ENCODE measurements around the gene ITGB1. TPM values are rescaled to one million over a fixed set of nuclear protein-coding genes. Genes with fewer than 3 reads are reported as not detected.

ITGB1 gene
- total RNA-seq, 2 experiments from 2014 or later = 82.4 to 82.9 TPM

DNA sequence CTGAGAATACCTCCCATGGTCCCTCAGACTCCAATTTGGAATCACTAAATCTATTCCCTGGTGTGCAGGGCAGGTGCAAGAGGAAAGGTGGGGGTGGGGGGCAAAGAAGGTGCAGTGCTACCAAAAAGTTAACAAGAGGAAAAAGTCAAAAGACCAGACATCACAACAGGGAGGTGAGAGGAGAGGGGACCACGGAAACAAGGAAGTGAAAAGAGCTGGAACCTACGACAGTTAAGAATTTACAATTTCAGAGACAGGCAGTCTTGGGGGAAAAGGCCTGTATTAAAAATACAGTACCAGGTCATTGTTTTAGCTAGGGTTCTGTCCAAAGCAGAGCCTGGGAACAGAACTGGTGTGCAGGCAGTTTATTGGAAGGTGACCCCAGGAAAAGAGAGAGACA, 14.6 kb downstream of the ITGB1 start:
- no peaks in the 10 kb centered on the region for H3K27me3 ChIP-seq (ENCODE audit: control insufficient read depth in 1 of 2, insufficient read depth in 2 of 2, low read length in 2 of 2)
- peaks cover 45% of the 10 kb centered on the region for H3K4me1 ChIP-seq (ENCODE audit: insufficient read depth, low read length)
- H3K36me3 ChIP-seq (ENCODE audit: insufficient read depth, low read length) = peaks cover 14% of the 10 kb centered on the region
- Mint-ChIP-seq H3K27me3 (no peaks in the 10 kb centered on the region), H3K4me3 (peak overlapping the region; percentile 9), H3K4me1 (ENCODE audit: low read depth) (peaks cover 77% of the 10 kb centered on the region), H3K36me3 (ENCODE audit: low read depth) (peaks cover 14% of the 10 kb centered on the region), H3K27ac (peak overlapping the region; percentile 43), H3K9me3 (no peaks in the 10 kb centered on the region)
- ChIA-PET POLR2A (interaction anchor here (1.0 kb wide), 1 partner anchor 196 kb away, joined by 3 read pairs; no protein-coding TSS in a partner anchor), CTCF (no interaction called here)
- ATAC-seq (ENCODE audit: poor library complexity) (no peak), DNase-seq (no peak)
- TF ChIP-seq, protein P1, sequence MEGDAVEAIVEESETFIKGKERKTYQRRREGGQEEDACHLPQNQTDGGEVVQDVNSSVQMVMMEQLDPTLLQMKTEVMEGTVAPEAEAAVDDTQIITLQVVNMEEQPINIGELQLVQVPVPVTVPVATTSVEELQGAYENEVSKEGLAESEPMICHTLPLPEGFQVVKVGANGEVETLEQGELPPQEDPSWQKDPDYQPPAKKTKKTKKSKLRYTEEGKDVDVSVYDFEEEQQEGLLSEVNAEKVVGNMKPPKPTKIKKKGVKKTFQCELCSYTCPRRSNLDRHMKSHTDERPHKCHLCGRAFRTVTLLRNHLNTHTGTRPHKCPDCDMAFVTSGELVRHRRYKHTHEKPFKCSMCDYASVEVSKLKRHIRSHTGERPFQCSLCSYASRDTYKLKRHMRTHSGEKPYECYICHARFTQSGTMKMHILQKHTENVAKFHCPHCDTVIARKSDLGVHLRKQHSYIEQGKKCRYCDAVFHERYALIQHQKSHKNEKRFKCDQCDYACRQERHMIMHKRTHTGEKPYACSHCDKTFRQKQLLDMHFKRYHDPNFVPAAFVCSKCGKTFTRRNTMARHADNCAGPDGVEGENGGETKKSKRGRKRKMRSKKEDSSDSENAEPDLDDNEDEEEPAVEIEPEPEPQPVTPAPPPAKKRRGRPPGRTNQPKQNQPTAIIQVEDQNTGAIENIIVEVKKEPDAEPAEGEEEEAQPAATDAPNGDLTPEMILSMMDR (IDR thresholded peaks at IDR 0.05) = no peak
- peak overlapping the region in 1 of 2 donors; percentile 26 for H3K27ac ChIP-seq (ENCODE audit: low read depth in 1 of 2, low read length in 2 of 2)
- intact Hi-C loops (cut with DNase I, micrococcal nuclease) = no loop called here
- H3K4me3 ChIP-seq (ENCODE audit: low read length) = no peak overlapping the region
- H3K9me3 ChIP-seq (ENCODE audit: control insufficient read depth in 1 of 2, insufficient read depth in 1 of 2, low read length in 2 of 2) = no peaks in the 10 kb centered on the region

DNA sequence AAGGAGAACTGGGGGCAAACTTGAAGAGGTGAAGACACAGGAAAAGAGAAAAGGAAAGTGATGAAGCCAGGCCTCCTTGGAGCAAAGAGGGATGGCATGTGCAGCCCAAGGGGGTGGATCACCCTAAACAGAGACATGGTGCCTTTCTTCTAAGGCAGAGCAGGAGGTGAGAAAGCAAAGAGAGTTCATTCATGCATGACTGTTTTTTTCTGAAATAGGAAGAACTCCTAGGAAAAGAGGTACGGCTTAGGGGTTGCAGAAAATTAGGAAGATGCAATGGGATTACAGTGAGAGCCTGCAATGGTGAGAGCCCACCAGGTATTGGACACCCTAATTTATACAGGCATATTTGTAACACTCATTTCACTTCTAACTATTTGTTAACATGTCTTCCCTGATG, 15.9 kb downstream of the ITGB1 start:
- DNase-seq (no peak), ATAC-seq (ENCODE audit: poor library complexity) (no peak)
- CTCF ChIA-PET = interaction anchor here (1.0 kb wide), 1 partner anchor 12 kb away, joined by 3 read pairs; no protein-coding TSS in a partner anchor
- TF ChIP-seq, protein P1 (IDR thresholded peaks at IDR 0.05) = no peak
- POLR2A ChIA-PET = interaction anchor here (1.0 kb wide), 1 partner anchor 15 kb away, joined by 6 read pairs; no protein-coding TSS in a partner anchor
- no peak overlapping the region for H3K27ac ChIP-seq (ENCODE audit: low read depth in 1 of 2, low read length in 2 of 2)
- no peaks in the 10 kb centered on the region for H3K27me3 ChIP-seq (ENCODE audit: control insufficient read depth in 1 of 2, insufficient read depth in 2 of 2, low read length in 2 of 2)
- H3K4me1 Mint-ChIP-seq (ENCODE audit: low read depth) = peaks cover 73% of the 10 kb centered on the region
- peak overlapping the region; percentile 4 for H3K27ac Mint-ChIP-seq
- peaks cover 14% of the 10 kb centered on the region for H3K36me3 ChIP-seq (ENCODE audit: insufficient read depth, low read length)
- H3K27me3 Mint-ChIP-seq = no peaks in the 10 kb centered on the region
- H3K4me1 ChIP-seq (ENCODE audit: insufficient read depth, low read length) = peaks cover 50% of the 10 kb centered on the region
- H3K9me3 ChIP-seq (ENCODE audit: control insufficient read depth in 1 of 2, insufficient read depth in 1 of 2, low read length in 2 of 2) = no peaks in the 10 kb centered on the region
- H3K4me3 Mint-ChIP-seq = no peak overlapping the region
- H3K9me3 Mint-ChIP-seq = no peaks in the 10 kb centered on the region
- peaks cover 22% of the 10 kb centered on the region for H3K36me3 Mint-ChIP-seq (ENCODE audit: low read depth)
- H3K4me3 ChIP-seq (ENCODE audit: low read length) = no peak overlapping the region
- intact Hi-C loops (cut with DNase I, micrococcal nuclease) = no loop called here

DNA sequence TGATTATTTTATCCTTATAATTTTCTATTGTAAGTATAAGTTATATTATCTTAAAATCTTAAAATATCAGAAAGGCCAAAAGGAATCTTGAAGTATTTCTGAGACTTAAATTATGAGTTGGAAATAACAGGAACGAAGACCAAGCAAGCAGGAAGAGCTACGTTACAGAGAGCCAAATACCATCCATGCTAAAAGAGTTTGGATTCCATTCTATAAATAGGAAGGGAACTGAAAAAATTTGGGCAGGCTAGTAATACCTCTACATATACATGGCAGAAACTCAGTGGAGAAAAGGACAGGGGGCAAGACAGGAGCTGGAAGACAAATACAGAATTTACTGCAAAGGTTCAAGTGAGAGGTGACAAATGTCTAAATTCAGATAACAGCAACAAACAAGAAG, 16.7 kb downstream of the ITGB1 start:
- no peaks in the 10 kb centered on the region for H3K9me3 ChIP-seq (ENCODE audit: control insufficient read depth in 1 of 2, insufficient read depth in 1 of 2, low read length in 2 of 2)
- intact Hi-C loops (cut with DNase I, micrococcal nuclease) = no loop called here
- POLR2A ChIA-PET = interaction anchor here (1.0 kb wide), 1 partner anchor 16 kb away, joined by 6 read pairs; no protein-coding TSS in a partner anchor

More for the DNA sequence above, 16.7 kb downstream of the ITGB1 start:
- H3K27ac ChIP-seq (ENCODE audit: low read depth in 1 of 2, low read length in 2 of 2) = no peak overlapping the region
- Mint-ChIP-seq H3K27ac (peak overlapping the region; percentile 4), H3K9me3 (no peaks in the 10 kb centered on the region), H3K27me3 (no peaks in the 10 kb centered on the region), H3K4me3 (peak overlapping the region; percentile 12), H3K36me3 (ENCODE audit: low read depth) (peaks cover 26% of the 10 kb centered on the region), H3K4me1 (ENCODE audit: low read depth) (peaks cover 70% of the 10 kb centered on the region)
- TF ChIP-seq, protein P1 (IDR thresholded peaks at IDR 0.05) = no peak
- H3K4me1 ChIP-seq (ENCODE audit: insufficient read depth, low read length) = peaks cover 51% of the 10 kb centered on the region
- H3K4me3 ChIP-seq (ENCODE audit: low read length) = no peak overlapping the region
- no peak for ATAC-seq (ENCODE audit: poor library complexity)
- CTCF ChIA-PET = interaction anchor here (1.0 kb wide), 1 partner anchor 13 kb away, joined by 3 read pairs; no protein-coding TSS in a partner anchor
- H3K36me3 ChIP-seq (ENCODE audit: insufficient read depth, low read length) = peaks cover 14% of the 10 kb centered on the region
- no peaks in the 10 kb centered on the region for H3K27me3 ChIP-seq (ENCODE audit: control insufficient read depth in 1 of 2, insufficient read depth in 2 of 2, low read length in 2 of 2)
- no peak for DNase-seq
